CD14-positive monocyte (primary cell): Measurements from ENCODE around the gene AP1S3. TPM values are rescaled to one million over a fixed set of nuclear protein-coding genes. Genes with fewer than 3 reads are reported as not detected.

ENCODE experiments used
- DNase-seq, 3 donors: peaks; one replicate each; pipeline ENCODE4 v3.0.0-alpha.2; 2011 to 2022
- H2AFZ ChIP-seq: 2 replicates; pipeline ENCODE4 v1.6.0; 2012; ENCODE audit warnings: mild to moderate bottlenecking, low read depth, low read length, inconsistent platforms; ENCODE audit not compliant: insufficient read depth, poor library complexity, severe bottlenecking
- H3K27ac ChIP-seq, 2 donors: 1 replicate in 1 of 2; 2 replicates in 1 of 2; pipeline ENCODE4 v1.5.1; 2012 to 2013; ENCODE audit warnings: low read length in 2 of 2, control low read depth in 1 of 2, inconsistent platforms in 1 of 2, low read depth in 1 of 2, mild to moderate bottlenecking in 1 of 2
- H3K27me3 ChIP-seq, 2 donors: one replicate each; pipeline versions ENCODE4 v1.6.0 to v1.6.1; 2011 to 2013; ENCODE audit warnings: low read length in 2 of 2; ENCODE audit not compliant: control insufficient read depth in 2 of 2, insufficient read depth in 2 of 2
- H3K36me3 ChIP-seq, 2 donors: replicated peaks in 1 of 2; 1 replicate in 1 of 2; 2 replicates in 1 of 2; pipeline versions ENCODE4 v1.5.1 to v1.6.1; 2012 to 2013; ENCODE audit warnings: low read length in 2 of 2, control low read depth in 1 of 2, inconsistent platforms in 1 of 2, mild to moderate bottlenecking in 1 of 2; ENCODE audit not compliant: insufficient read depth in 2 of 2, control insufficient read depth in 1 of 2
- H3K4me1 ChIP-seq, 2 donors: 1 replicate in 1 of 2; 2 replicates in 1 of 2; pipeline versions ENCODE4 v1.5.1 to v1.6.1; 2012 to 2013; ENCODE audit warnings: low read length in 2 of 2, control low read depth in 1 of 2, inconsistent platforms in 1 of 2, mild to moderate bottlenecking in 1 of 2, moderate library complexity in 1 of 2; ENCODE audit not compliant: insufficient read depth in 2 of 2, control insufficient read depth in 1 of 2
- H3K4me2 ChIP-seq: replicated peaks from 2 replicates; pipeline ENCODE3; 2012; ENCODE audit warnings: low read length, moderate library complexity, mild to moderate bottlenecking; ENCODE audit not compliant: poor library complexity, severe bottlenecking; ENCODE audit errors: extremely low read depth
- H3K4me3 ChIP-seq, 3 experiments: fragments of 200-600 bp in 1 of 3; sonication (generic) in 1 of 3; replicated peaks in 1 of 3; 1 replicate in 2 of 3; 2 replicates in 1 of 3; pipeline ENCODE4 v1.5.1; 2011 to 2013; ENCODE audit warnings: low read length in 3 of 3, mild to moderate bottlenecking in 3 of 3, control low read depth in 2 of 3, low read depth in 2 of 3, inconsistent platforms in 1 of 3, moderate library complexity in 1 of 3
- H3K79me2 ChIP-seq: 2 replicates; pipeline ENCODE4 v1.6.0; 2012; ENCODE audit warnings: mild to moderate bottlenecking, control low read depth, inconsistent platforms, low read length, moderate library complexity; ENCODE audit not compliant: insufficient read depth
- H3K9ac ChIP-seq: 2 replicates; pipeline ENCODE4 v1.6.0; 2017; ENCODE audit warnings: low read length, mild to moderate bottlenecking; ENCODE audit not compliant: insufficient read depth, poor library complexity, severe bottlenecking
- H3K9me3 ChIP-seq, 2 donors: replicated peaks in 1 of 2; 1 replicate in 1 of 2; 2 replicates in 1 of 2; pipeline versions ENCODE4 v1.5.1 to v1.6.1; 2012 to 2013; ENCODE audit warnings: low read length in 2 of 2, control low read depth in 1 of 2; ENCODE audit not compliant: control insufficient read depth in 1 of 2, insufficient read depth in 1 of 2
- H4K20me1 ChIP-seq: 2 replicates; pipeline ENCODE4 v1.6.0; 2012; ENCODE audit warnings: mild to moderate bottlenecking, low read length, control low read depth, moderate library complexity; ENCODE audit not compliant: insufficient read depth
- H3K27ac Mint-ChIP-seq, 7 donors: one replicate each; pipeline ENCODE4 v1.8.0; 2020; ENCODE audit warnings: mild to moderate bottlenecking in 7 of 7, mixed read lengths in 7 of 7, moderate library complexity in 6 of 7, inconsistent platforms in 2 of 7
- H3K27me3 Mint-ChIP-seq, 3 donors: one replicate each; pipeline ENCODE4 v1.8.0; 2021 to 2022; ENCODE audit warnings: low read depth in 3 of 3, mild to moderate bottlenecking in 3 of 3, mixed read lengths in 3 of 3, moderate library complexity in 3 of 3, inconsistent platforms in 1 of 3
- H3K36me3 Mint-ChIP-seq, 2 donors: one replicate each; pipeline ENCODE4 v1.8.0; 2020; ENCODE audit warnings: mixed read lengths in 2 of 2, inconsistent platforms in 1 of 2, mild to moderate bottlenecking in 1 of 2
- H3K4me1 Mint-ChIP-seq: one replicate; pipeline ENCODE4 v1.8.0; 2020; ENCODE audit warnings: mild to moderate bottlenecking, mixed read lengths
- H3K4me3 Mint-ChIP-seq, 2 donors: one replicate each; pipeline ENCODE4 v1.8.0; 2020; ENCODE audit warnings: mild to moderate bottlenecking in 2 of 2, mixed read lengths in 2 of 2, moderate library complexity in 1 of 2
- H3K9me3 Mint-ChIP-seq, 7 donors: one replicate each; pipeline ENCODE4 v1.8.0; 2020 to 2022; ENCODE audit warnings: mixed read lengths in 7 of 7, mild to moderate bottlenecking in 6 of 7, moderate library complexity in 6 of 7, inconsistent platforms in 2 of 7
- CTCF ChIP-seq: fragments of 200-600 bp; IDR thresholded peaks from one replicate; pipeline ENCODE4 v1.8.0; 2022; ENCODE audit warnings: antibody characterized with exemption, mild to moderate bottlenecking
- WGBS: methylation state at CpG from one replicate; pipeline ENCODE4 v1.1.5; 2013; ENCODE audit warnings: missing lambda C conversion rate; ENCODE audit not compliant: insufficient coverage; 5-methylcytosine and 5-hydroxymethylcytosine counted together
- intact Hi-C, 2 donors: fragments of 100-400 bp; cut with micrococcal nuclease; formaldehyde crosslinking; loops; one replicate each; pipeline versions ENCODE4 v1.15.0 to v1.15.1; 2023
- polyA plus RNA-seq, 3 donors: library from polyadenylated mRNA; depleted of rRNA in 1 of 3; unstranded in 2 of 3; stranded (reverse) in 1 of 3; fragments of 300-500 nt in 2 of 3; fragments of >200 nt in 1 of 3; fragmentation: Illumina TruSeq in 2 of 3; gene quantifications; 1 replicate in 2 of 3; 2 replicates in 1 of 3; pipeline ENCODE4 v1.2.3, GENCODE V29; 2012 to 2021

AP1S3 gene
- polyA plus RNA-seq, 3 donors: 0.80 to 1.3 (median 0.81) TPM

DNA sequence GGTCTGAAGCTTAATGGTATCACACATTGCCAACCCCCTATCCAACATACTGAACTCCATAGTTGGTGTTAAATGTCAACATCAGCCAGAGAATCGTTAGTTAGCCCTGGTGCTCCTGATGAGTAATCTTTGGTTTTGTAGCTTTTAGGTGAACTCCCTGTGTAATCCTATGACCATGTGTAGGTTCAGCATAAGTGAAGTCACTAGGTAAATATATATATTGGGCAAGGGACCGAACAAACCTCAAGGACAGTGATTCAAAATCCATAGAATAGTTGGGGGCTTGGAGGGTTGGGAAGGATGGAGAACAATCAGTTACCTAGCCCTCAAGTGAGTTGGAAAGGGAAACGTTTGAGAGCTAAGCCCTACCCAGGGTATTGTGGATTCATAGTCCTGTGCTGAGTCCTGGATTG, 16.0 kb upstream of the AP1S3 start:
- WGBS: 100% methylated on average over 1 of the region's 3 CpGs
- Histone ChIP-seq H3K4me1 (no peaks in the 10 kb centered on the region), H3K79me2 (no peaks in the 10 kb centered on the region), H3K36me3 (peaks cover 29 to 79% of the 10 kb centered on the region in 2 donors), H3K27ac (no peak overlapping the region), H3K4me3 (no peak overlapping the region), H3K27me3 (no peaks in the 10 kb centered on the region), H3K9me3 (peaks cover 0 to 18% of the 10 kb centered on the region in 2 donors), H4K20me1 (no peaks in the 10 kb centered on the region), H3K4me2 (no peak overlapping the region), H2AFZ (no peak overlapping the region), H3K9ac (no peak overlapping the region)
- Mint-ChIP-seq H3K36me3 (peaks cover 58 to 69% of the 10 kb centered on the region in 2 donors), H3K4me1 (peaks cover 7% of the 10 kb centered on the region), H3K27ac (no peak overlapping the region), H3K9me3 (peaks cover 6 to 23% (median 17%) of the 10 kb centered on the region in 7 donors), H3K27me3 (no peaks in the 10 kb centered on the region), H3K4me3 (no peak overlapping the region)
- no peak for TF ChIP-seq CTCF
- intact Hi-C loops: no loop called here
- no peak for DNase-seq

- Histone ChIP-seq H3K79me2 (no peaks in the 10 kb centered on the region), H3K27me3 (no peaks in the 10 kb centered on the region), H3K9me3 (peaks cover 0 to 18% of the 10 kb centered on the region in 2 donors), H2AFZ (no peak overlapping the region), H3K9ac (no peak overlapping the region), H3K4me3 (no peak overlapping the region), H3K4me1 (no peaks in the 10 kb centered on the region), H3K4me2 (no peak overlapping the region), H3K36me3 (peaks cover 34 to 90% of the 10 kb centered on the region in 2 donors), H3K27ac (no peak overlapping the region), H4K20me1 (no peaks in the 10 kb centered on the region)
- Mint-ChIP-seq H3K36me3 (peaks cover 67 to 79% of the 10 kb centered on the region in 2 donors), H3K4me1 (peaks cover 7% of the 10 kb centered on the region), H3K27ac (no peak overlapping the region), H3K9me3 (peaks cover 6 to 23% (median 17%) of the 10 kb centered on the region in 7 donors), H3K4me3 (no peak overlapping the region), H3K27me3 (no peaks in the 10 kb centered on the region)
- WGBS: 100% methylated on average over 3 of the region's 3 CpGs
- TF ChIP-seq CTCF: no peak
- no peak for DNase-seq
- intact Hi-C loops: no loop called here
Measured at GRCh38 chr2:223852281-223852795, 15.0 kb upstream of the AP1S3 start.
